GM23338 (cell line): ENCODE results near the gene C14orf132. TPM values are rescaled to one million over a fixed set of nuclear protein-coding genes. Genes with fewer than 3 reads are reported as not detected.

Experiments used
- JUNB ChIP-seq: IDR thresholded peaks from one replicate; pipeline ENCODE4 v1.6.1; 2016; ENCODE audit warnings: antibody characterized with exemption; ENCODE audit not compliant: unreplicated experiment
- NANOG ChIP-seq: IDR thresholded peaks from 2 replicates; pipeline ENCODE4 v1.6.1; 2016; ENCODE audit warnings: antibody characterized with exemption, borderline replicate concordance
- POLR2AphosphoS5 ChIP-seq: IDR thresholded peaks from 2 replicates; pipeline ENCODE4 v1.6.1; 2016; ENCODE audit warnings: antibody characterized with exemption, low read depth
- polyA plus RNA-seq: library from polyadenylated mRNA; unstranded; fragments of >200 nt; fragmentation: Nextera tagmentation; extraction: Ambion mirVana; gene quantifications from 2 replicates; pipeline ENCODE4 v1.2.1, GENCODE V29; 2016
- total RNA-seq: library from RNA; depleted of rRNA; stranded (reverse); fragments of >200 nt; shearing (Covaris generic); gene quantifications from 2 replicates; pipeline ENCODE4 v1.2.3, GENCODE V29; 2014
- TF ChIP-seq, protein P1 (sequence below): fragments of 250-450 bp; sonication (Bioruptor Pico); IDR thresholded peaks from 2 replicates; pipeline ENCODE4 v1.5.0; 2020; ENCODE audit warnings: mild to moderate bottlenecking, moderate library complexity
- TF ChIP-seq, protein P2 (sequence below): IDR thresholded peaks from one replicate; pipeline ENCODE4 v1.6.1; 2018; ENCODE audit warnings: antibody characterized with exemption; ENCODE audit not compliant: unreplicated experiment

Gene C14orf132
- total and polyA plus RNA-seq, 2 experiments from 2014 or later, result 13.8 to 16.2 TPM

DNA sequence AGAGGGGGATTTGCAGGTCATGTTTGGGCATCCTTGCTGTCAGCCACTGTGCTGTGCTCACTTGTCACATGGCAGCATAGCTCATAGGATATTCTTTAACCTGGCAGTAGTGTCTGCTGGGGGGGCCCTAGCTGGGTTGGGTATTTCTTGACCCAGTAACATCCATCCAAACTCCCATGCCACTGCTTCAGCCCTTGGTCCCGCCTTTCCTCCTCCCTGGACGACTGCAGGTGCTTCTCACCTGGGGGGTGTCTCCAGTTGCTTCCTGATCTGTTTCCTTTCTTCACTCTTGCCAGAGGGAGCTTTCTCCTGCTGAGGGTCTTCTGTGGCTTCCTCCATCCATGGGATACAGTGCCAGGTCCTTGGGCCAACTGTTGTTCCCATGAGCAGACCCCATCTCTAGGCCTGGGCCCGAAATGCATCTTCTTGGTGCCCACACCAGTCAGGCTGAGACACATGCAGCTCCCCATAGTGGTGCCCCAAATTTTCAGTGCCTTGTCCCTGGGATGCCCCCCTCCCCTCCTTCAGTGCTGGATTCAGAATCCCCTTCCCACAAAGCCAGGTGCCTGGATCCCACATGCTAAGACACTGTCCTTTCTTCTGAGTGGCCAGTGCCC is 20.5 kb downstream of the C14orf132 start (continued):
- TF ChIP-seq, protein P1, sequence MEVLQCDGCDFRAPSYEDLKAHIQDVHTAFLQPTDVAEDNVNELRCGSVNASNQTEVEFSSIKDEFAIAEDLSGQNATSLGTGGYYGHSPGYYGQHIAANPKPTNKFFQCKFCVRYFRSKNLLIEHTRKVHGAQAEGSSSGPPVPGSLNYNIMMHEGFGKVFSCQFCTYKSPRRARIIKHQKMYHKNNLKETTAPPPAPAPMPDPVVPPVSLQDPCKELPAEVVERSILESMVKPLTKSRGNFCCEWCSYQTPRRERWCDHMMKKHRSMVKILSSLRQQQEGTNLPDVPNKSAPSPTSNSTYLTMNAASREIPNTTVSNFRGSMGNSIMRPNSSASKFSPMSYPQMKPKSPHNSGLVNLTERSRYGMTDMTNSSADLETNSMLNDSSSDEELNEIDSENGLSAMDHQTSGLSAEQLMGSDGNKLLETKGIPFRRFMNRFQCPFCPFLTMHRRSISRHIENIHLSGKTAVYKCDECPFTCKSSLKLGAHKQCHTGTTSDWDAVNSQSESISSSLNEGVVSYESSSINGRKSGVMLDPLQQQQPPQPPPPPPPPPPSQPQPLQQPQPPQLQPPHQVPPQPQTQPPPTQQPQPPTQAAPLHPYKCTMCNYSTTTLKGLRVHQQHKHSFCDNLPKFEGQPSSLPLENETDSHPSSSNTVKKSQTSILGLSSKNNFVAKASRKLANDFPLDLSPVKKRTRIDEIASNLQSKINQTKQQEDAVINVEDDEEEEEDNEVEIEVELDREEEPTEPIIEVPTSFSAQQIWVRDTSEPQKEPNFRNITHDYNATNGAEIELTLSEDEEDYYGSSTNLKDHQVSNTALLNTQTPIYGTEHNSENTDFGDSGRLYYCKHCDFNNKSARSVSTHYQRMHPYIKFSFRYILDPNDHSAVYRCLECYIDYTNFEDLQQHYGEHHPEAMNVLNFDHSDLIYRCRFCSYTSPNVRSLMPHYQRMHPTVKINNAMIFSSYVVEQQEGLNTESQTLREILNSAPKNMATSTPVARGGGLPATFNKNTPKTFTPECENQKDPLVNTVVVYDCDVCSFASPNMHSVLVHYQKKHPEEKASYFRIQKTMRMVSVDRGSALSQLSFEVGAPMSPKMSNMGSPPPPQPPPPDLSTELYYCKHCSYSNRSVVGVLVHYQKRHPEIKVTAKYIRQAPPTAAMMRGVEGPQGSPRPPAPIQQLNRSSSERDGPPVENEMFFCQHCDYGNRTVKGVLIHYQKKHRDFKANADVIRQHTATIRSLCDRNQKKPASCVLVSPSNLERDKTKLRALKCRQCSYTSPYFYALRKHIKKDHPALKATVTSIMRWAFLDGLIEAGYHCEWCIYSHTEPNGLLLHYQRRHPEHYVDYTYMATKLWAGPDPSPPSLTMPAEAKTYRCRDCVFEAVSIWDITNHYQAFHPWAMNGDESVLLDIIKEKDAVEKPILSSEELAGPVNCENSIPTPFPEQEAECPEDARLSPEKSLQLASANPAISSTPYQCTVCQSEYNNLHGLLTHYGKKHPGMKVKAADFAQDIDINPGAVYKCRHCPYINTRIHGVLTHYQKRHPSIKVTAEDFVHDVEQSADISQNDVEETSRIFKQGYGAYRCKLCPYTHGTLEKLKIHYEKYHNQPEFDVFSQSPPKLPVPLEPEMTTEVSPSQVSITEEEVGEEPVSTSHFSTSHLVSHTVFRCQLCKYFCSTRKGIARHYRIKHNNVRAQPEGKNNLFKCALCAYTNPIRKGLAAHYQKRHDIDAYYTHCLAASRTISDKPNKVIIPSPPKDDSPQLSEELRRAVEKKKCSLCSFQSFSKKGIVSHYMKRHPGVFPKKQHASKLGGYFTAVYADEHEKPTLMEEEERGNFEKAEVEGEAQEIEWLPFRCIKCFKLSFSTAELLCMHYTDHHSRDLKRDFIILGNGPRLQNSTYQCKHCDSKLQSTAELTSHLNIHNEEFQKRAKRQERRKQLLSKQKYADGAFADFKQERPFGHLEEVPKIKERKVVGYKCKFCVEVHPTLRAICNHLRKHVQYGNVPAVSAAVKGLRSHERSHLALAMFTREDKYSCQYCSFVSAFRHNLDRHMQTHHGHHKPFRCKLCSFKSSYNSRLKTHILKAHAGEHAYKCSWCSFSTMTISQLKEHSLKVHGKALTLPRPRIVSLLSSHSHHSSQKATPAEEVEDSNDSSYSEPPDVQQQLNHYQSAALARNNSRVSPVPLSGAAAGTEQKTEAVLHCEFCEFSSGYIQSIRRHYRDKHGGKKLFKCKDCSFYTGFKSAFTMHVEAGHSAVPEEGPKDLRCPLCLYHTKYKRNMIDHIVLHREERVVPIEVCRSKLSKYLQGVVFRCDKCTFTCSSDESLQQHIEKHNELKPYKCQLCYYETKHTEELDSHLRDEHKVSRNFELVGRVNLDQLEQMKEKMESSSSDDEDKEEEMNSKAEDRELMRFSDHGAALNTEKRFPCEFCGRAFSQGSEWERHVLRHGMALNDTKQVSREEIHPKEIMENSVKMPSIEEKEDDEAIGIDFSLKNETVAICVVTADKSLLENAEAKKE (CRISPR knock-in tag), result no peak
- TF ChIP-seq POLR2AphosphoS5, result no peak
- TF ChIP-seq, protein P2, sequence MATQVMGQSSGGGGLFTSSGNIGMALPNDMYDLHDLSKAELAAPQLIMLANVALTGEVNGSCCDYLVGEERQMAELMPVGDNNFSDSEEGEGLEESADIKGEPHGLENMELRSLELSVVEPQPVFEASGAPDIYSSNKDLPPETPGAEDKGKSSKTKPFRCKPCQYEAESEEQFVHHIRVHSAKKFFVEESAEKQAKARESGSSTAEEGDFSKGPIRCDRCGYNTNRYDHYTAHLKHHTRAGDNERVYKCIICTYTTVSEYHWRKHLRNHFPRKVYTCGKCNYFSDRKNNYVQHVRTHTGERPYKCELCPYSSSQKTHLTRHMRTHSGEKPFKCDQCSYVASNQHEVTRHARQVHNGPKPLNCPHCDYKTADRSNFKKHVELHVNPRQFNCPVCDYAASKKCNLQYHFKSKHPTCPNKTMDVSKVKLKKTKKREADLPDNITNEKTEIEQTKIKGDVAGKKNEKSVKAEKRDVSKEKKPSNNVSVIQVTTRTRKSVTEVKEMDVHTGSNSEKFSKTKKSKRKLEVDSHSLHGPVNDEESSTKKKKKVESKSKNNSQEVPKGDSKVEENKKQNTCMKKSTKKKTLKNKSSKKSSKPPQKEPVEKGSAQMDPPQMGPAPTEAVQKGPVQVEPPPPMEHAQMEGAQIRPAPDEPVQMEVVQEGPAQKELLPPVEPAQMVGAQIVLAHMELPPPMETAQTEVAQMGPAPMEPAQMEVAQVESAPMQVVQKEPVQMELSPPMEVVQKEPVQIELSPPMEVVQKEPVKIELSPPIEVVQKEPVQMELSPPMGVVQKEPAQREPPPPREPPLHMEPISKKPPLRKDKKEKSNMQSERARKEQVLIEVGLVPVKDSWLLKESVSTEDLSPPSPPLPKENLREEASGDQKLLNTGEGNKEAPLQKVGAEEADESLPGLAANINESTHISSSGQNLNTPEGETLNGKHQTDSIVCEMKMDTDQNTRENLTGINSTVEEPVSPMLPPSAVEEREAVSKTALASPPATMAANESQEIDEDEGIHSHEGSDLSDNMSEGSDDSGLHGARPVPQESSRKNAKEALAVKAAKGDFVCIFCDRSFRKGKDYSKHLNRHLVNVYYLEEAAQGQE, result no peak
- no peak for TF ChIP-seq NANOG
- no peak for TF ChIP-seq JUNB
